Stimulated activated CD4-positive, alpha-beta T cell treated with anti-CD3 and anti-CD28 coated beads, Interleukin-15, amount 100 ng/mL, for 24 hours (primary cell): ENCODE results near the gene PTPRR.

Source experiments
- DNase-seq: peaks from one replicate; pipeline ENCODE4 v3.0.0-alpha.2; 2020

PTPRR gene

DNA sequence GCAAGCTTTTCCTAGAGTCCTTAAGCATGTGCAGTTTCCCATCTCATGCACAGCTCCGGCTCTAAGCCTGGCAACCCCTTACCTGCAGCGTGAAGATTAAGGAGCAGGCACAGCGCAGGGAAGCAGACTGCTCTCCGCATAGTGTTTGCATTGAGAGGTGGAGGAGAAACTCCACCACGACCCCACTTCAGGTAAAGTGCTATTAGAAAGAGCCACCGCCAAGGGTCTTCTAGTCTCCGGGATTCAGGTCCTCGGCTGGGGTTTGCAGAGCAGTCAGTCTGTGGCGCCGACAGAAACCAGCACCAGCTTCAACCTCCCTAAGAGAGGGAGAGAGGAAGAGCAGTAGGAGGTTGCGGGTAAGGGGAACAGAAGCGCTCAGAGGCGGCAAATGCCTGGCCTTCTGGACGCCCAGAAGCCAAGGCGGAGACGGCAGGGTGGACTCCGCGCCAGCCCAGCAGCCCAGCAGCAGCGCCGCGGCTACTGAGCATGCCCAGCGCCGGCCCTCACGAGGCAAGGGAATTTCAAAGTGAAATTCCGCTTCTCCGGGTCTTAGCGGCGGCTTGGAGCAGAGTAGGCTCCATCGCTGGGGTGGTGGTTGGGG lies at the start of gene PTPRR:
PTPRR (minus strand) TSS at position 488 of the 601 bp plus-strand sequence; CDS start at position 140, 348 bp downstream.
- DNase-seq = no peak

DNA sequence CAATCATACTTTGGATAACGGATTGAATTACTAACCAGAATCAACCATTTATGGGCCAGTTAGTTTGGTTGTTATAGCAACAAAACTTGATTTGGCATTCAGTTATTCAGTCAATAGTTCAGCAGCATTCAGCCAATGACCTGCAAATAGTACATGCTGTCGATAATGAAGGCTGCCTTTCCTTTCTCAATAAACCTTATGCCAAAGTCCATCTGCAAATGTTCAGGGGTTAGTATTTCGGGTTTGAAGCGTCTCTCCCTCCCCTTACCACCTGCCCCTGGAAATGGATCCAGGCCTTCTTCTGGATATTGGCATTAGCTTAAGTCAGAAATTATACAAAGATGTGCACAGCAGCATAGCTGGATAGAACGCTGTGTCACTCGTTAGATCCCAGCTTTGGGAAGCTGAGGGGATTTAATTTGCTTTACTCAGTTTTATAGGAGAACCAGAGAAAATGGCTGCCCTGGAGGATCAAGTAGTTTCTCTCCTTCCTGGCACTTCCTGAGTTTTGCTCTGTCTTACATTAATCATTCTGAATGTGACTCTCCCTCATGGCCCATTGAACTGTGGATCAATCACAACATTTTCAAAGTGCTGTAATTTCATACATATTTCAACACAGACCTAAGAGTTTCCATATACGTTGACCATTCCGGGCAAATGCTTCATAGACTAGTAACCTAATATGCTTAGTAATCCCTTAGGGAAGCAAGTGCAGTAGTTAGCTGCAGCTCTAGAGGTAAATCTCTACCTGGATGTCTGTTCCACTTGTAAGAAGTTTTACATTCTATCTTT lies 46.7 kb upstream of the PTPRR start:
- DNase-seq = no peak

GRCh38 chr12:70966046-70966445 lies 45.5 kb upstream of the PTPRR start:
- DNase-seq = no peak

DNA sequence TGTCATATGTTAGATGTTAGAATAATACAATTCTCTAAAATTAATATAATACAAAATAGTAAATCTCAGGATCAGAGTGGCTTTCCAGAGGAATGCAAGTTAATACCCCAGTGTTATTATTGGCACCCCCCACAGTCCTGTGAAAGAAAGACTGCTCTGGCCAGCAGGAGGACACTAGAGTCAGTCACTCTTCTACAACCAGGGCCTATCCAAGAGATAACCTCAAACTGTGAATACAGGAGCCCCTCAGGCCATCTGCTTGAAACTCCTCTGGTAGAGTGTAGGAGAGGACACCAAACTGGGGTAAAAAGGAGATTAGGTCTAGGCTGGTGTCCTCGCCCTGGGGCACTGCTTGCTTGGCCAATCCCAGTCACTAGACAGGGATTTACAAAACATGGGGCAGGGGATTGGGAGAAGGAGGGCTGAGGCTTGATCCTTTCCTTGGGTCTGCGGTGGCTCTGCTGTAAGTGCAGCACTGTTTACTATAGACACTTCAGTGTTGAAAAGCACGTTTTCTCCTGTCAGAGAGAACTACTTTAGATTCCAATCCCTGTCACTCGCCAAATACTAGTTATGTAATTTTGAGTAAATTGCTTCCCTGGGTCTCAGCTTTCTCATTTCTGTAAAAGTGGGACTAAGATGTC lies 44.5 kb upstream of the PTPRR start:
- no peak for DNase-seq

DNA sequence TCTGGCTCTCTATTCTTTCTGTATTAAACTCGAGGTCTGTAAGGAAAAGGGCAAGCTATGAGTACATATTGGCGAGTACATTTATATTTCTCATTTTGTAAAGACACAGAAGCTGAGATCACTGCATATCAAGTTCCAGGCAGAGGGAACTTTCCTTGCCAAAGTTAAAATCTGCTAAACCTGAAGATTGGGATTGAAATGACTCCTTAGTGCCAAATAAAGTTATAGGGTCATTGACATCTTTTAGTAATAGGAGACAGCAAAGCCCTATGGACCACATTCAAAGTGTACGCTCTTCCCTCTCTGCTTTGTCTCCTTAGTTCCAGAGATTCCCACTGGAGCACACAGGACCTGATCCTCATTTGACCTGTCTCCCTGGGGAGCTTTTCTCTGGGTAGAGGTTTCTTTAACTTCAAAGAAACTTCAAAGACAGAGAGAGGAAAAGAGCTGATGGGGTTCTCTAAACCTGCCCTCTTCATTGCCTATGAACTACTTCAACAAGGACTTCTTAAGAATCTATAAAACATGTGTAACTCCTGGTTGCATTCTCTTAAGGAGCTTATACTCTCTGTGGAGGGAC lies 42.6 kb upstream of the PTPRR start:
- DNase-seq = no peak

- DNase-seq = no peak
Observed at GRCh38 chr12:70962226-70962794, 41.8 kb upstream of the PTPRR start.

GRCh38 chr12:70960484-70960883 lies 39.9 kb upstream of the PTPRR start:
- no peak for DNase-seq

- DNase-seq = no peak
Observed at GRCh38 chr12:70955415-70955814, 34.9 kb upstream of the PTPRR start.

DNA sequence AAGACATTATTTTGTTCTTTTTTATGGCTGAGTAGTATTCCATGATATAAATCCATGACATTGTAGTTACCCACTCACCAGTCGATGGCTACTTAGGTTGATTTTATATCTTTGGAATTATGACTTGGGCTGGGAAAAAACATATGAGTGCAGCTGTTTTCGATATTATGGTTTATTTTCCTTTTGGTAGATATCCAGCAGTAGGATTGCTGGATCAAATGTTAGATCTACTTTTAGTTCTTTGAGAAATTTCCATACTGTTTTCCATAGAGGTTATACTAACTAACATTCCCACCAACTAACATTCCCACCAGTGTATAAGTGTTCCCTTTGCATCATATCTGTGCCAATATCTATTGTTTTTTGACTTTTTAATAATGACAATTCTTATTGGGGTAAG lies 29.9 kb upstream of the PTPRR start:
- no peak for DNase-seq

DNA sequence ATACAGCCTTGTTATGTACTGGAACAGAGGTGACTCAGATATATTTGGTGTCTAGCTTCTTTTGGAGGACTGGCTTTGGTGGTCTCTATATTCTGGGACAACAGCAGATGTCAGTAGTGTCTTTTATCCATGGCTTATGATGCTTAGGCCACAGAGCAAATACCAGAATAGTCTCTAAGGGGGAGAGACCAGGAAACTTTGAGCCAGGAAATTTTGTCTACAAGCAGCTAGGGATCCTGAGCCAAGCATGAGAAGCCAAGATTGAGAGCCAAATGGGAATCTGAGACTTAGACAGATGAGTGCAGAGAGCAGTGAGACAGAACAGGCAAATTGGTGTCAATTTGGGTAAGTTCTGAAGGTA lies 28.4 kb upstream of the PTPRR start:
- no peak for DNase-seq

- no peak for DNase-seq
Observed at GRCh38 chr12:70948236-70948975, 27.9 kb upstream of the PTPRR start.

GRCh38 chr12:70936203-70936813 lies 15.8 kb upstream of the PTPRR start:
- no peak for DNase-seq

GRCh38 chr12:70933133-70933532 lies 12.6 kb upstream of the PTPRR start:
- no peak for DNase-seq

DNA sequence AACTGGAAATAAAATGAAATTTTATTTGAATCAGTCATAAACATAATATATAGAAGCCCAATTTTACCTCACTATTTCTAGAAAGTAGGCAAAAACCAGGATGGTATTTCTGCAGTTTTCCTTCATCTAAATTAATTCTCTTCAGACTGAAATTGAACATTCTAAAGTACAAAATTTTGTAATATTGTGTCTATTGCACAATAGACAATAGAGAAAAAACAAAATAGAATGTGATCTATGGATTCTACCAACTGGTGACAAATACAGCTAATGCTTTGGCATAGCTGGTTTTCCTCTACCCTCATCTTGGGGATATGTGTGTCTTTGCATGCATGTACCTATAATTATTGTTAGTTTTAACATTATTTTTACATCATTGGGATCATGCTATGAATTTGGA lies 8.5 kb upstream of the PTPRR start:
- DNase-seq = no peak

DNA sequence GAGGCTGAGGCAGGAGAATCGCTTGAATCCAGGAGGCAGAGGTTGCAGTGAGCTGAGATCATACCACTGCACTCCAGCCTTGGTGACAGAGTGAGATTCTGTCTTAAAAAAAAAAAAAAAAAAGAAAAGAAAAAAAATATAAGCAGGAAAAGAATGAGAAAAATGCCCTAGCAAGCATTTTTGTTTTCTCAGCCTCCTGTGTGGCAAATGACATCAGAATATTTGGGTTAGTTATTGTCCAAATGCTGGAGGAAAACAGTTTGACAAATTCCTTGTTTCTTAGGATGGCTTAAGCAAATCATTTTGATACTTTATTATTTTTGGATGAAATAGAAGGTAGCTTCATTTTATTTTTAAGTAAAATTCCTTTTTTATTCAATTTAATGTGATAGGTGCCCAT lies 7.5 kb upstream of the PTPRR start:
- no peak for DNase-seq

GRCh38 chr12:70927356-70927755 lies 6.8 kb upstream of the PTPRR start:
- no peak for DNase-seq

GRCh38 chr12:70925539-70925938 lies 5.0 kb upstream of the PTPRR start:
- no peak for DNase-seq

DNA sequence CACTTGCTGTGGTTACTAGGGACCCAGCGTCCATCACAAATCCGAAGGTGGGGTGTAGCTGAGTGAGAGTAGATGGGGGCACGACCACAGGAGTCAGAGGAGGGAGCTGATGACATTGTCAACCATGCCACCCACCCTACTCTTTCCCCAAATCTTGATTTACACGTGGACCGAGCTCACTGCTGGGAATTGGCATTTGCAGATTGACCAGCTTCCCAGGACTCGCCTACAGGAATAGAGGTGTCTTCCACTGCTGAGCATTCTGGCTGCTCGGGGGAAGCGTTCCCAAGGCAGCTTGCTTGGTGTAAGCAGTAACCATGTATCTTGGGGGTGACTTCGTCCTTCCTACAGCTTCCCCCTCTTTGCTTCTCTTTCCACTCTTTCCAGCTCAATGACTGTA lies 353 bp upstream of the PTPRR start:
- no peak for DNase-seq

DNA sequence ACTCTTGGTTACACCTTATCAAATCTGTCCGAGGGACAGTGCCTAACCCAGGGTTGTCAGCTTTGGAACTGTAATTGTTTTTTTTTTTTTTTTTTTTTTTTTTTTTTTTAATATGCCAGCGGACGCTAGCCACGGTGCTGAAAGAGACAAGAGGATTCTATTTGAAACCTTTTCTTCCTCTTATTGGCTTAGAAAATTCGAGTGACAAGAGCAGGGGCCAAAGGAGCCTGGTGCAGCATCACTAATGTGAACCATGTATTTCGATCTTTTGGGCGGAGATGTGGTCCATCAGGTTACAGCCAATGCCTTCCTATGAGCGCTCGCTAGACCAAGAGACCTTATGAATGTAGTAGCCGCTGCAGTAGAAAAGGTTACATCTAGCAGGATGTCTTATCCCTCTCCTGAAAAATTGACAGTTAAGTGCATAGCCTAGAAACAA lies 922 bp downstream of the PTPRR start:
- no peak for DNase-seq

DNA sequence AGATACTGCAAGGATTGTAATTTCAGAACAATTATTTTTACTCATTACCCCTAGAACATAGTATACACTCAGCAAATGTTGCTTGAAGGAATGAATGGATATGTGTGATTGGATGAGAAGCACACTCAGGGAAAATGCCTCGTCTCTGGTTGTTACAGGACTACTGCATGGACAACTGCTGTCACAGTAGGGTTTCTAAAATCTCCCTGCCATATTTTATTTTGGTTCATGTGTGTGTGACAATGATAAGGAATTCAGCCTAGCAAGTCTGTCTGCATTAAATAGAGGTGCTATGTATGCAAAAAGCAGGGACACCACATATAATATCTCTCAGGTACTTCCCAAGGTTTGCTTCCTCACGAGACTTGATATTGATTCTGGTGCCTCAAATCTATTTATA lies 1.4 kb downstream of the PTPRR start:
- DNase-seq = no peak

- DNase-seq = no peak
Observed at GRCh38 chr12:70918321-70918720, 2.2 kb downstream of the PTPRR start.

GRCh38 chr12:70910666-70911065 lies 9.9 kb downstream of the PTPRR start:
- no peak for DNase-seq
